PC-3 (cell line): ENCODE results near the gene PKNOX2. TPM values are rescaled to one million over a fixed set of nuclear protein-coding genes. Genes with fewer than 3 reads are reported as not detected.
A peak's percentile ranks its signal among the peaks of the same experiment; 100 is the strongest.

Experiments
- ATAC-seq: fragments of 200-7000 bp; cut with Tn5 transposase; 2 replicates; pipeline ENCODE4 v1.9.1; 2020; ENCODE audit warnings: mild to moderate bottlenecking, moderate library complexity
- BruUV-seq: library from RNA; stranded (reverse); fragments of 400-500 nt; replicated peaks from 2 replicates; lab custom pipeline; 2021; lab: Mats Ljungman, UMichigan
- CTCF ChIA-PET: fragments of 300-600 bp; sonication (Branson Sonifier 250); formaldehyde crosslinking; loops from one replicate; lab custom pipeline; 2022; ENCODE audit warnings: antibody characterized with exemption; lab: Charles Lee
- POLR2A ChIA-PET: fragments of 300-600 bp; sonication (Branson Sonifier 250); formaldehyde crosslinking; loops from one replicate; lab custom pipeline; 2022; ENCODE audit warnings: antibody characterized with exemption; ENCODE audit not compliant: unreplicated experiment; lab: Charles Lee
- DNase-seq: peaks from one replicate; pipeline ENCODE4 v3.0.0-alpha.2; 2015
- H2AFZ ChIP-seq: fragments of 300-600 bp; sonication (generic); 2 replicates; pipeline ENCODE4 v1.6.0; 2016; ENCODE audit warnings: antibody characterized with exemption, low read length
- H3F3A ChIP-seq: fragments of 300-600 bp; sonication (generic); one replicate; pipeline ENCODE4 v1.6.0; 2017; ENCODE audit warnings: antibody characterized with exemption, low read length, control low read depth, mild to moderate bottlenecking; ENCODE audit not compliant: unreplicated experiment
- H3K27ac ChIP-seq: fragments of 300-600 bp; sonication (generic); 2 replicates; pipeline ENCODE4 v1.5.1; 2016; ENCODE audit warnings: mild to moderate bottlenecking, low read length
- H3K27me3 ChIP-seq: fragments of 300-600 bp; sonication (generic); 2 replicates; pipeline ENCODE4 v1.6.1; 2016; ENCODE audit warnings: low read length, mixed read lengths
- H3K36me3 ChIP-seq: fragments of 300-600 bp; sonication (generic); 2 replicates; pipeline ENCODE4 v1.6.1; 2016; ENCODE audit warnings: low read depth, mixed run types, low read length, mixed read lengths
- H3K4me1 ChIP-seq: fragments of 300-600 bp; sonication (generic); 2 replicates; pipeline ENCODE4 v1.5.1; 2016; ENCODE audit warnings: low read length; ENCODE audit not compliant: insufficient read depth
- H3K4me2 ChIP-seq: fragments of 300-600 bp; sonication (generic); 2 replicates; pipeline ENCODE4 v1.6.0; 2016; ENCODE audit warnings: low read length
- H3K4me3 ChIP-seq: fragments of 300-600 bp; sonication (generic); 2 replicates; pipeline ENCODE4 v1.5.1; 2016; ENCODE audit warnings: mild to moderate bottlenecking, low read length, mixed read lengths
- H3K79me2 ChIP-seq: fragments of 300-600 bp; sonication (generic); 2 replicates; pipeline ENCODE4 v1.6.1; 2017; ENCODE audit warnings: low read length, mixed read lengths
- H3K9ac ChIP-seq: fragments of 300-600 bp; sonication (generic); 2 replicates; pipeline ENCODE4 v1.6.0; 2016; ENCODE audit warnings: mild to moderate bottlenecking, low read length
- H3K9me2 ChIP-seq: fragments of 300-600 bp; sonication (generic); replicated peaks from 2 replicates; pipeline ENCODE4 v1.6.1; 2016; ENCODE audit warnings: mixed run types, low read length, mixed read lengths
- H3K9me3 ChIP-seq: fragments of 300-600 bp; sonication (generic); 2 replicates; pipeline ENCODE4 v1.6.1; 2016; ENCODE audit warnings: low read length, mixed read lengths
- H4K20me1 ChIP-seq: fragments of 300-600 bp; sonication (generic); 2 replicates; pipeline ENCODE4 v1.6.1; 2016; ENCODE audit warnings: low read length, mixed read lengths
- EZH2 ChIP-seq: fragments of 300-600 bp; sonication (generic); IDR thresholded peaks from one replicate; pipeline ENCODE4 v1.6.1; 2017; ENCODE audit warnings: antibody characterized with exemption, mild to moderate bottlenecking, low read length; ENCODE audit not compliant: unreplicated experiment
- EZH2phosphoT487 ChIP-seq: fragments of 300-600 bp; sonication (generic); IDR thresholded peaks from 2 replicates; pipeline ENCODE4 v1.6.1; 2018; ENCODE audit warnings: mild to moderate bottlenecking, antibody characterized with exemption, low read length, borderline replicate concordance
- intact Hi-C: fragments of 100-400 bp; cut with micrococcal nuclease; formaldehyde crosslinking; loops from 2 replicates; pipeline ENCODE4 v1.9.0; 2023
- total RNA-seq: library from RNA; depleted of rRNA; stranded (reverse); fragments of >200 nt; gene quantifications from 2 replicates; pipeline ENCODE4 v1.2.3, GENCODE V29; 2014
- TF ChIP-seq, protein P1 (sequence below): fragments of 300-600 bp; sonication (generic); conservative IDR thresholded peaks from 2 replicates; pipeline ENCODE4 v1.5.1; 2017; ENCODE audit warnings: antibody characterized with exemption, low read depth, mild to moderate bottlenecking, low read length

Gene PKNOX2
- total RNA-seq, 1 experiment from 2014 or later = not detected

DNA sequence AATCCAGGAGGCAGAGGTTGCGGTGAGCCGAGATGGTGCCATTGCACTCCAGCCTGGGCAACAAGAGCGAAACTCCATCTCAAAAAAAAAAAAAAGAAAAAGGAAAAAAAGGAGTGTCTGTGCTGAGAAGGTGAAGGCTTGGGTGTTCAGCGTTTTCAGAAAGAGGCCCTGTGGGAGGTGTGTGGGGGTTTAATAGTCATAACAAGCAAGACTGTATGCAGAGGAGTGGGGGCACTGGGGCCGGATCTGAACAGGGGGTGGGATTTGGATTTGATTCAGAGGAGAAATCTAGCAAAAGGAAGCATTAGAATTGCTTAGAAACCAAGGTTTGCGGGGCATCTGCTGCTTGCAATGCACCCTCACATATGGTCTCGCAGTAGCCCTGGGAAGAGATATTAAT lies 195.5 kb downstream of the PKNOX2 start:
- Histone ChIP-seq H2AFZ (no peak overlapping the region), H3K27ac (no peak overlapping the region), H4K20me1 (no peaks in the 10 kb centered on the region), H3K9ac (no peak overlapping the region), H3K27me3 (no peaks in the 10 kb centered on the region), H3K36me3 (no peaks in the 10 kb centered on the region), H3K9me3 (no peaks in the 10 kb centered on the region), H3F3A (no peaks in the 10 kb centered on the region), H3K4me2 (no peak overlapping the region), H3K79me2 (no peaks in the 10 kb centered on the region), H3K9me2 (no peaks in the 10 kb centered on the region), H3K4me3 (no peak overlapping the region), H3K4me1 (peaks cover 14% of the 10 kb centered on the region)
- ATAC-seq (no peak), DNase-seq (no peak)
- TF ChIP-seq EZH2phosphoT487 = no peak
- no peak for TF ChIP-seq EZH2
- TF ChIP-seq, protein P1, sequence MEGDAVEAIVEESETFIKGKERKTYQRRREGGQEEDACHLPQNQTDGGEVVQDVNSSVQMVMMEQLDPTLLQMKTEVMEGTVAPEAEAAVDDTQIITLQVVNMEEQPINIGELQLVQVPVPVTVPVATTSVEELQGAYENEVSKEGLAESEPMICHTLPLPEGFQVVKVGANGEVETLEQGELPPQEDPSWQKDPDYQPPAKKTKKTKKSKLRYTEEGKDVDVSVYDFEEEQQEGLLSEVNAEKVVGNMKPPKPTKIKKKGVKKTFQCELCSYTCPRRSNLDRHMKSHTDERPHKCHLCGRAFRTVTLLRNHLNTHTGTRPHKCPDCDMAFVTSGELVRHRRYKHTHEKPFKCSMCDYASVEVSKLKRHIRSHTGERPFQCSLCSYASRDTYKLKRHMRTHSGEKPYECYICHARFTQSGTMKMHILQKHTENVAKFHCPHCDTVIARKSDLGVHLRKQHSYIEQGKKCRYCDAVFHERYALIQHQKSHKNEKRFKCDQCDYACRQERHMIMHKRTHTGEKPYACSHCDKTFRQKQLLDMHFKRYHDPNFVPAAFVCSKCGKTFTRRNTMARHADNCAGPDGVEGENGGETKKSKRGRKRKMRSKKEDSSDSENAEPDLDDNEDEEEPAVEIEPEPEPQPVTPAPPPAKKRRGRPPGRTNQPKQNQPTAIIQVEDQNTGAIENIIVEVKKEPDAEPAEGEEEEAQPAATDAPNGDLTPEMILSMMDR = no peak
- CTCF ChIA-PET = no interaction called here
- intact Hi-C loops = no loop called here
- POLR2A ChIA-PET = no interaction called here
- no TSS peak for BruUV-seq

DNA sequence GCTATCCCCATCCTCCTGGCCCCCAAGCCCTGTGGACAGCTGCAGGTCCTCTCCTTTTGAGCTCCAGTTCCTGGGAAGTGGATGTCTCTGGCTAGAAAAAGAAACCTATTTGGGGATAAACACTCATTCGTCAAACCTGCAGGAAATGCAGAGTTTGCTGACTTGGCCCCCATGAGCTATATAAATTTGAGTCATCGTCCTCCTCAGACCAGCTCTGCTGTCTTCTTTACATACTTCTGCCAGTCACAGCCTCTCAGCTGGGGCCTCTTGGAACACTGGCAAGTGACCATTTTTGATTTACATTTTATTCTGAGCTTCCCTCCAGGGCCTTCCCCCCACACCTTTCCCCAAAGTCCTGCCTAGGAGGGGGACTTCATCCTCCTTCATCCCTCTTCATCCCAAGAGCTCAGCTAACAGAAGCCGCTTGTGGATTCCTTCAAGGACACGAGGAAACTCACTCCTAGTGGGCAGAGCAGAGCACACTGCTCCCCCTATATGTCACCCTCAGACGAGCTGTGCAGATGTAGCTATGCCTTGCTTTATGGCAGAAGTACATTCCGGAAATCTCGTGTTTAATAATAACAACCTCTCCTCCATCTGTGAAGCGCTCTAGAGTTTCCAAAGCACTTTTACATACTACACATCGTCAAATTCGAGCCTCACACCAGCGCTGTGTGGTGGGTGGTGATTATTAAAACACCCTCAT lies 199.7 kb downstream of the PKNOX2 start:
- Histone ChIP-seq H3K79me2 (no peaks in the 10 kb centered on the region), H3K4me1 (peaks cover 14% of the 10 kb centered on the region), H3K36me3 (no peaks in the 10 kb centered on the region), H3K4me2 (peak overlapping the region; percentile 66), H3K27me3 (peaks cover 13% of the 10 kb centered on the region; the same call in 1 of the 2 replicates), H3K4me3 (no peak overlapping the region), H3F3A (no peaks in the 10 kb centered on the region), H2AFZ (0 out of 2 replicates have a peak overlapping the region, but pooled peaks have one; percentile 3), H3K9ac (no peak overlapping the region), H3K9me3 (no peaks in the 10 kb centered on the region), H3K27ac (no peak overlapping the region), H4K20me1 (no peaks in the 10 kb centered on the region), H3K9me2 (no peaks in the 10 kb centered on the region)
- CTCF ChIA-PET = interaction anchor here (0.9 to 1.5 kb wide), 2 partner anchors 18 to 69 kb away, joined by 3 to 10 read pairs; no protein-coding TSS in a partner anchor
- intact Hi-C loops = no loop called here
- TF ChIP-seq, protein P1 = peak; percentile 28; the same call in 1 of the 2 replicates
- TF ChIP-seq EZH2 = no peak
- TF ChIP-seq EZH2phosphoT487 = no peak
- BruUV-seq = no TSS peak
- ATAC-seq (peak; percentile 95), DNase-seq (peak; percentile 70)
- POLR2A ChIA-PET = no interaction called here
